ENCODE results near the gene OTUD3.

DNA sequence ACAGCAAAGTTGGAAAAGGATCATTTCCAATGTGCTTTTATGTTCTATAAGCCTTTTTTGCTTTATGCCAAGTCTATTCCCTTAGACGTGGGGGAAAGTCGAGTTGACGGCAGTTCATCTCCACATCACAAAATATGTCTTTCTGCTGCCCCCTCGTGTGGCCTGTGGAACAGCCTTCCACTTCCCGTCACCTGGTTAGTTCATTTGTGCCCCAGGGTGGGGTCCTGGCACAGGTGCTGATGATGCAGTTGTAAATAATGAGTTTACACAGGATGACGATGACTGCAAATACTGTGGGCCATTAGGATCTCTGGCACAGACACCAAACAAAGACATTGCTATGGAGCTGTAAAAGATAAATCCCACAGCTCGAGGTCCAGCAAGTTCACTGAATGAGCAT is 10.0 kb upstream of the OTUD3 start:
- TF ChIP-seq, protein P1, sequence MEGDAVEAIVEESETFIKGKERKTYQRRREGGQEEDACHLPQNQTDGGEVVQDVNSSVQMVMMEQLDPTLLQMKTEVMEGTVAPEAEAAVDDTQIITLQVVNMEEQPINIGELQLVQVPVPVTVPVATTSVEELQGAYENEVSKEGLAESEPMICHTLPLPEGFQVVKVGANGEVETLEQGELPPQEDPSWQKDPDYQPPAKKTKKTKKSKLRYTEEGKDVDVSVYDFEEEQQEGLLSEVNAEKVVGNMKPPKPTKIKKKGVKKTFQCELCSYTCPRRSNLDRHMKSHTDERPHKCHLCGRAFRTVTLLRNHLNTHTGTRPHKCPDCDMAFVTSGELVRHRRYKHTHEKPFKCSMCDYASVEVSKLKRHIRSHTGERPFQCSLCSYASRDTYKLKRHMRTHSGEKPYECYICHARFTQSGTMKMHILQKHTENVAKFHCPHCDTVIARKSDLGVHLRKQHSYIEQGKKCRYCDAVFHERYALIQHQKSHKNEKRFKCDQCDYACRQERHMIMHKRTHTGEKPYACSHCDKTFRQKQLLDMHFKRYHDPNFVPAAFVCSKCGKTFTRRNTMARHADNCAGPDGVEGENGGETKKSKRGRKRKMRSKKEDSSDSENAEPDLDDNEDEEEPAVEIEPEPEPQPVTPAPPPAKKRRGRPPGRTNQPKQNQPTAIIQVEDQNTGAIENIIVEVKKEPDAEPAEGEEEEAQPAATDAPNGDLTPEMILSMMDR (IDR thresholded peaks at IDR 0.05): peak in 2 of 4 experiments; percentile 31 to 43
- TF ChIP-seq POLR2A (IDR thresholded peaks at IDR 0.05): no peak
